Esophagus muscularis mucosa (tissue), 4 donors: ENCODE data around the gene RPL31. TPM values are rescaled to one million over a fixed set of nuclear protein-coding genes. Genes with fewer than 3 reads are reported as not detected.

Experiments
- DNase-seq: peaks from one replicate; pipeline ENCODE4 v3.0.0-alpha.2; 2017; ENCODE audit errors: extremely low spot score
- H3K27ac ChIP-seq, 4 donors: fragments of 200-600 bp; sonication (generic); replicated peaks in 1 of 4; 1 replicate in 3 of 4; 2 replicates in 1 of 4; pipeline ENCODE4 v1.5.1; 2016 to 2019; ENCODE audit warnings: mild to moderate bottlenecking in 1 of 4
- H3K27me3 ChIP-seq, 4 donors: fragments of 200-600 bp; sonication (generic); one replicate each; pipeline versions ENCODE4 v1.5.1 to v1.6.0; 2016 to 2019
- H3K36me3 ChIP-seq, 4 donors: fragments of 200-600 bp; sonication (generic); one replicate each; pipeline ENCODE4 v1.5.1; 2016 to 2019
- H3K4me1 ChIP-seq, 4 donors: fragments of 200-600 bp; sonication (generic); one replicate each; pipeline ENCODE4 v1.5.1; 2016 to 2019
- H3K4me3 ChIP-seq, 4 donors: fragments of 200-600 bp; sonication (generic); 1 replicate in 2 of 4; 2 replicates in 2 of 4; pipeline ENCODE4 v1.5.1; 2016 to 2019; ENCODE audit warnings: mild to moderate bottlenecking in 4 of 4, moderate library complexity in 1 of 4
- H3K9me3 ChIP-seq, 4 donors: fragments of 200-600 bp; sonication (generic); 1 replicate in 3 of 4; 2 replicates in 1 of 4; pipeline ENCODE4 v1.5.1; 2016 to 2019
- EP300 ChIP-seq: sonication (generic); formaldehyde crosslinking; IDR thresholded peaks from one replicate; pipeline ENCODE4 v1.6.1; 2017; ENCODE audit warnings: antibody characterized with exemption
- POLR2A ChIP-seq: fragments of 450-650 bp; IDR thresholded peaks from one replicate; pipeline ENCODE4 v1.6.1; 2017; ENCODE audit warnings: antibody characterized with exemption, moderate library complexity, mild to moderate bottlenecking, low read depth
- POLR2AphosphoS5 ChIP-seq, 2 donors: sonication (generic); formaldehyde crosslinking; IDR thresholded peaks; one replicate each; pipeline ENCODE4 v1.6.1; 2017; ENCODE audit warnings: antibody characterized with exemption in 2 of 2
- WGBS: methylation state at CpG from one replicate; pipeline ENCODE4 v1.1.5; 2018; 5-methylcytosine and 5-hydroxymethylcytosine counted together
- intact Hi-C: fragments of 100-400 bp; cut with DNase I; formaldehyde crosslinking; loops from one replicate; pipeline ENCODE4 v1.15.1; 2023
- total RNA-seq, 4 donors: library from RNA; depleted of rRNA; stranded (reverse); fragments of >200 nt; gene quantifications; one replicate each; pipeline versions ENCODE4 v1.1.0 to v1.2.1, GENCODE V29; 2016
- TF ChIP-seq, protein P1 (sequence below), 3 experiments: fragments of 200-600 bp in 2 of 3; fragments of 450-650 bp in 1 of 3; sonication (generic) in 2 of 3; IDR thresholded peaks; one replicate each; pipeline ENCODE4 v1.5.1; 2017 to 2019; ENCODE audit warnings: antibody characterized with exemption in 3 of 3, mild to moderate bottlenecking in 2 of 3, moderate library complexity in 1 of 3

RPL31 gene
- total RNA-seq, 4 donors from 2014 or later: 645 to 2,101 (median 1,206) TPM

DNA sequence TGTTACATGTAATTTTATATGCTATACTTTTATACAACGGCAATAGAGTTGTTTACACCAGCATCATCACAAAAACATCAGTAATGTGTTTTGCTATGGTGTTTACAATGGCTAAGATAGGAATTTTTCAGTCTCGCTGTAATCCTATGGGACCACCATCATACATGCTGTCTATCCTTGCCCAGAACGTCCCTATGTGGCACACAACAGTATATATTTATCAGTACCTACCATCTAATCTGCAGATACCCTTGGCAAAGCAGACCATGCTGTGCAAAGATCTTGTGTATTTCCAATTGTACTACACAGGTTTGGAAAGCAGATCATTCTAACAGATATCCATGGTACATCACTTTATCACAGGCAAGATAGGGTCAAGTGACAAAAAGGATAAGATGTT, 15.3 kb downstream of the RPL31 start:
- WGBS: 87% methylated on average over 3 of the region's 3 CpGs
- intact Hi-C loops: no loop called here
- H3K4me1 ChIP-seq: peaks cover 0 to 5% (median 0%) of the 10 kb centered on the region in 4 donors
- no peaks in the 10 kb centered on the region for H3K27me3 ChIP-seq
- no peak overlapping the region for H3K27ac ChIP-seq
- peaks cover 6 to 64% (median 25%) of the 10 kb centered on the region in 4 donors for H3K36me3 ChIP-seq
- DNase-seq: no peak
- no peaks in the 10 kb centered on the region for H3K9me3 ChIP-seq
- TF ChIP-seq POLR2AphosphoS5 (IDR thresholded peaks at IDR 0.05) (no peak), EP300 (no peak)
- TF ChIP-seq, protein P1, sequence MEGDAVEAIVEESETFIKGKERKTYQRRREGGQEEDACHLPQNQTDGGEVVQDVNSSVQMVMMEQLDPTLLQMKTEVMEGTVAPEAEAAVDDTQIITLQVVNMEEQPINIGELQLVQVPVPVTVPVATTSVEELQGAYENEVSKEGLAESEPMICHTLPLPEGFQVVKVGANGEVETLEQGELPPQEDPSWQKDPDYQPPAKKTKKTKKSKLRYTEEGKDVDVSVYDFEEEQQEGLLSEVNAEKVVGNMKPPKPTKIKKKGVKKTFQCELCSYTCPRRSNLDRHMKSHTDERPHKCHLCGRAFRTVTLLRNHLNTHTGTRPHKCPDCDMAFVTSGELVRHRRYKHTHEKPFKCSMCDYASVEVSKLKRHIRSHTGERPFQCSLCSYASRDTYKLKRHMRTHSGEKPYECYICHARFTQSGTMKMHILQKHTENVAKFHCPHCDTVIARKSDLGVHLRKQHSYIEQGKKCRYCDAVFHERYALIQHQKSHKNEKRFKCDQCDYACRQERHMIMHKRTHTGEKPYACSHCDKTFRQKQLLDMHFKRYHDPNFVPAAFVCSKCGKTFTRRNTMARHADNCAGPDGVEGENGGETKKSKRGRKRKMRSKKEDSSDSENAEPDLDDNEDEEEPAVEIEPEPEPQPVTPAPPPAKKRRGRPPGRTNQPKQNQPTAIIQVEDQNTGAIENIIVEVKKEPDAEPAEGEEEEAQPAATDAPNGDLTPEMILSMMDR (IDR thresholded peaks at IDR 0.05): no peak
- H3K4me3 ChIP-seq: no peak overlapping the region

DNA sequence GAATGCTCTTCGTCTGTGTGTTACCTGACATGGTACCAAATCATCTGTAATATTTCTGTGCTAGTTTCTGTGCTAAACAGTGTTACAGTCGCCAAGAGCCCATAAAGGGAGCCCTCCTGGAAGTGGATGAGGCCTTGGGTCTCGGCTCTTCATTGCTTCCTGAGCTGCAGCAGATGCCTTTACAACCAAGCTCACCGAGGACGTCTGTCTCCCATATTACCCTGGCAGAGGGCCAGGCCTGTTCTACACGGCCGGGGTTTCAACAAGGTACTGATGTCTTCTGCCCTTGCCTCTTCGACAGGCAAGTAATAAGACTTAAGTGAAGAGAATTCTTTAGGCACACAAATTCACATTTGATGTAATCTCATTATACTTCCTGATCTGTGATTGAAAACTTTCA, 16.8 kb downstream of the RPL31 start:
- Histone ChIP-seq H3K9me3 (no peaks in the 10 kb centered on the region), H3K27ac (no peak overlapping the region), H3K27me3 (no peaks in the 10 kb centered on the region), H3K4me1 (no peaks in the 10 kb centered on the region), H3K4me3 (no peak overlapping the region), H3K36me3 (peaks cover 6 to 80% (median 28%) of the 10 kb centered on the region in 4 donors)
- TF ChIP-seq, protein P1 (IDR thresholded peaks at IDR 0.05): no peak
- TF ChIP-seq POLR2AphosphoS5 (IDR thresholded peaks at IDR 0.05): no peak
- no peak for TF ChIP-seq EP300
- TF ChIP-seq POLR2A: no peak
- no peak for DNase-seq
- intact Hi-C loops: no loop called here
- WGBS: 56% methylated on average over 8 of the region's 8 CpGs

DNA sequence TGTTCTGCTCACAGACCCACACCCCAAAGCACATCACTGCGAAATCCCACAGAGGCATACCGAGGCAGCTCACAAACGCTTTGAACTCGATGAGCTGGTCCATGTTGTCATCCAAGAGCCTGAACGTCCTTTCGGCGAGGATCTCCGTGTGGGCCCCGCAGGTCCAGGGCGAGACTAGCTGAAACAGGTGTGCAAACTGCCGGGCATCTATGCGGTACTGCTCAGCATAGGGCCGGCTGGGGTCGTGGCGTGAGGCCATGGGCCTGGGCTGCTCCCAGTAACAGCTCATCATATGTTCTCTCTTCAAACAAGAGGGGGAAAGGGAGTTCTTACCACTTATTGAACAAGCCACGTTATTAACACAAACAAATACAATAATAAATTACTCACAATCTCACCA, 20.1 kb downstream of the RPL31 start:
- Histone ChIP-seq H3K4me1 (no peaks in the 10 kb centered on the region), H3K9me3 (no peaks in the 10 kb centered on the region), H3K36me3 (peaks cover 10 to 93% (median 41%) of the 10 kb centered on the region in 4 donors), H3K4me3 (no peak overlapping the region), H3K27ac (no peak overlapping the region), H3K27me3 (no peaks in the 10 kb centered on the region)
- TF ChIP-seq POLR2AphosphoS5 (IDR thresholded peaks at IDR 0.05) (no peak), EP300 (no peak), POLR2A (no peak)
- TF ChIP-seq, protein P1 (IDR thresholded peaks at IDR 0.05): no peak
- no peak for DNase-seq
- 87% methylated on average over 16 of the region's 16 CpGs for WGBS
- intact Hi-C loops: no loop called here

DNA sequence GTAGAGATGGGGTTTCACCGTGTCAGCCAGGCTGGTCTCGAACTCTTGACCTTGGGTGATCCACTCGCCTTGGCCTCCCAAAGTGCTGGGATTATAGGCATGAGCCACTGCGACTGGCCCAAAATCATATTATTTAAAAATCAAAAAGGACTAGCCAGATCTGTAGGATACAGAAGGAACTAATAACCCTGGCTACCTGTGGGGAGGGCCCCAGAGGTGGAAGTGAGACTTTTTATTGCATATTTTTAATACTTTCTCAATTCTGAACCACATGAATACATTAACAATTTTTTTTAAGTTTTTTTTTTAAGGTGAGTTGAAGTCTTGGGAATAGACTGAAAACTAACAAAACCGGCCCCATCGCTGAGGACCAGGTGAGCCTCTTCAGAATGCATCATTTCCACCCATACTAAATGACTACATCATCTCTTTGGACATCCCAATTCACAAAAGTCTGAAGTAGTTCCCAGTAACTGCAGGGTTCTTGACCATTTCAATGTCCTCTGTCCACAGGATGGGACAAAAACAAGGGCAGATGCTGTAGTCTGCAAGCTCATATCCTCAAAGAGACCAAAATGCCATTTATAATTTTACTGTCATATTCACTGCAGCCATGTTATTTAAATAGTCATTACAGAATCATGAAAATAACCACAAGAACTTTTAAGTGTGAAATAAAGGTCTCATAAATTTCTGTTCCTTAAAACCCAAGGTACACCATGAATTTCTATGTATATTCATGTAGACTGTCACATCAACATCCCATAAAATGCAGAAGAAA, 21.4 kb downstream of the RPL31 start:
- no peaks in the 10 kb centered on the region for H3K4me1 ChIP-seq
- H3K27ac ChIP-seq: no peak overlapping the region
- TF ChIP-seq POLR2AphosphoS5 (IDR thresholded peaks at IDR 0.05) (no peak), POLR2A (no peak), EP300 (no peak)
- TF ChIP-seq, protein P1 (IDR thresholded peaks at IDR 0.05): no peak
- H3K36me3 ChIP-seq: peaks cover 18 to 96% (median 51%) of the 10 kb centered on the region in 4 donors
- H3K27me3 ChIP-seq: no peaks in the 10 kb centered on the region
- 99% methylated on average over 6 of the region's 6 CpGs for WGBS
- H3K4me3 ChIP-seq: no peak overlapping the region
- intact Hi-C loops: no loop called here
- H3K9me3 ChIP-seq: no peaks in the 10 kb centered on the region
- DNase-seq: no peak
